ENCODE measurements around the gene ANGPTL4.
"Not testable (repeated sequence)": the region's sequence is repeated elsewhere in the genome, so short reads cannot be mapped to it uniquely, and the experiment has no call there.

ANGPTL4 gene

DNA sequence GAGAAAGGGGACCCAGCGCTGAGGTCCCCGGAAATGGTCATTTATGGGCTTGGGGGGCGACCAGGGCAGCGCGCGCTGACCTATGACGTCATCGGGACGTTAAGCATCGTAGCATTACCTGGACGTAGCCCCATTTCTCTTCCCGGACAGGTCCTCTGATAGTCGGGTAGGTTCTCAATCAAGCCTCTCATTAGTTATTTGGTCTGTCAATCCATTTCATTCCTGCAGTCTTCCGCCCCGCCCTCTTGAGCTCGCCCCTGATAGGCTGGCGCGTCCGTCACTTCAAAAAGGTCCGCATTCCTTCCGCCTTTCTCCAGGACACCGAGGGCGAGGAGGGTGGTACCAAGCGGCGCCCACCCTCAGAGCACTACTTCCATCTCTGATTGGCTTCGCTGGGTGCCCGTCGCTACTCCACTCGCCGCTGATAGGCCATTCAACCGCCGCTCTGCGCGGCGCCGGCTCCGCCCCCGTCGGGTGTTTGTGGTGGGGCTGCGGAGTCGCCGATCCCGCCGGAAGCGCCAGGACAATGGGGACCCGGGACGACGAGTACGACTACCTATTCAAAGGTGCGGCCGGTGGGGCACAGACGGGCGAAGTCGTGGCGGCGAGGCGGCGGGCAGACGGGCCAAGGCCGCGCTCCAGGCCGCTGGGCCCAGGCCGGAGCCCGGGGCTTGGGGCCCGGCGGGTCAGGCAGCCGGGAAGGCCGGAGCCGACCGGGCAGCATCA is 26.1 kb downstream of the ANGPTL4 start, which contains the start of gene RAB11B:
Gene RAB11B, plus strand, starts transcription at position 470 of the 726 bp plus-strand sequence. Its CDS starts 57 bp downstream, at position 527.
- DNase-seq (ENCODE audit: low read depth) = peak; percentile 97

DNA sequence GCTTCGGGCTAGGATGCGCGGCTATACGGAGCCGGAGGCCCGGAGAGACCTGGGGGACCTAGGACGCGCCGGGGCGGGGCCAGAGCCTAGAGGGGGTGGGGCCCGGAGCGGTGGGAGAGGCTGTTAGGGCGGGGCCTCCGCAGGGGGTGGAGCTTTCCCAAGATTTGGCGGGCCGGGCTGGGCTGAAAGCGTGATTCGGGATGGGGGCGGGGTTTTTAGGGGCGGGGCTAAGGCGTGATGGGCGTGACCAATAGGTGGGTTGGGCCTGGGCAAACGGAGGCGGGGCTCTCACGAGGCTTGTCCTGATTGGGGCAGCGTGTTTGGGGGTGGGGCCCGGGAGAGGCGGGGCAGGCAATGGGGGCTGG is 26.6 kb downstream of the ANGPTL4 start:
- DNase-seq (ENCODE audit: low read depth) = peak; percentile 62

DNA sequence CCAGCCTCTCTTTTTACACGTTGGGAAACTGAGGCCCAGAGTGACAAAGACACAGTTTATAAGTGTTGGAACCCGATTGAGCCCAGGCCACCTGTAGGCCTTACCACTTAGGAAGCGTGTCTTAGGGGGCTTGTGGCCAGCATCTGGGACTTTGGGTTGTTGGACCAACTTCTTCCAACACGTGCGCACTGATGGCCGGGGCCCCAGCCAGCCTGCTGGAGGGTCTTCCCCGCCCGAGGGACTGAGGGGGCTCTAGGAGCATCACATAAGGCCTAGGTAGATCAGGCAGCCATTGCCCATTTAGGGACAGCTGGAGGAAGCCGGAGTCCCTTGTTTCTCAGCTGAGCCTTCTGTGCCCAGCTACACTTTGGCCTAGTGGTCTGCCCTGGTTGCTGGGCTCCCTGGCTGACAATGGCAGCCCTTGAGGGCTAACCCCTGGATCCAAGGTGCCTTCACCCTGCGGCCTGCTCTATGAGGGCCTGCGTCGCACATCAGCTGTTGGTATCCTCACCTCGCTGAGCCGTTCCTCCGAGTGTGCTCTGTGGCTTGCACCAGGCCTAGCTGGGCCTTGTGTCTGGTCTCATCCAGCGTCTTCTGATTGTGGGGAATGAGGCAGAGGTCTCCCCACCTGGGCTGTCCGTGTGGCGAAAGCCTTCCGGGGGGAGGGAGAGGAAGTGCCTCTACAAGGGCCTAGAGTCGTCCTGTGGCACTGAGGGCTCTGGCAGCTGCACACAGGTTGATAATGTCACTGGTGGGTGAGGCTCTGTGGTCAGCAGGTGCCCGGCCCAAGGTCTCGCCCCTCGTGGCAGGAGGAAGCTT is 27.5 kb downstream of the ANGPTL4 start:
- DNase-seq (ENCODE audit: low read depth) = no peak

DNA sequence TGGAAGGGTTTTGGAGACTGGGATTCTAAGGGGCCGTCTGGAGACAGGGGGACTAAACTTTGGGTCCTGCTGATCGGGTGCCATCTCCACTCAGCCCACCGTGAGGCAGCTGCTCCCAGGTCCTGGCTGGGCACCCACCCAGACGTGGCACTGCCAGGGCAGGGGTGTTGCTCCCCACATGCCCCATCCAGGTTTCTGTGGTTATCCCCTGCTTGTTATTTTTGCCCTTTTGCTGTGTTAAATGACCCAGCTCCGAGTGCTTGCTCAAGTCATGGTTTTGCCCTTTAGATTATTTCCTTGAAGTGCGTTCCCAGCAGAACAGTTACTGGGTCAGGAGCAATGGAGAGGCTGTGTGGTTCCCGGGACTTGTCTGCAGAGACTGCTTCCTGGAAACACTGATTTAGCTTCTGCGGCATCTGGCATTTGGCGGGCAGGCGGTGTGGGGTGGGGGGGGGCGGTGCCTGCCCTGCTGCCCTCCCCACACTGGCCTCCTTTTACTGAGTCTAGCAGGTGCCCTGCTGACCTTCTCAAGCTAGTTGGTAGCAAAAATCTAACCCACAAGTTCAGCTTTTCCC is 28.1 kb downstream of the ANGPTL4 start:
- DNase-seq (ENCODE audit: low read depth) = no peak

DNA sequence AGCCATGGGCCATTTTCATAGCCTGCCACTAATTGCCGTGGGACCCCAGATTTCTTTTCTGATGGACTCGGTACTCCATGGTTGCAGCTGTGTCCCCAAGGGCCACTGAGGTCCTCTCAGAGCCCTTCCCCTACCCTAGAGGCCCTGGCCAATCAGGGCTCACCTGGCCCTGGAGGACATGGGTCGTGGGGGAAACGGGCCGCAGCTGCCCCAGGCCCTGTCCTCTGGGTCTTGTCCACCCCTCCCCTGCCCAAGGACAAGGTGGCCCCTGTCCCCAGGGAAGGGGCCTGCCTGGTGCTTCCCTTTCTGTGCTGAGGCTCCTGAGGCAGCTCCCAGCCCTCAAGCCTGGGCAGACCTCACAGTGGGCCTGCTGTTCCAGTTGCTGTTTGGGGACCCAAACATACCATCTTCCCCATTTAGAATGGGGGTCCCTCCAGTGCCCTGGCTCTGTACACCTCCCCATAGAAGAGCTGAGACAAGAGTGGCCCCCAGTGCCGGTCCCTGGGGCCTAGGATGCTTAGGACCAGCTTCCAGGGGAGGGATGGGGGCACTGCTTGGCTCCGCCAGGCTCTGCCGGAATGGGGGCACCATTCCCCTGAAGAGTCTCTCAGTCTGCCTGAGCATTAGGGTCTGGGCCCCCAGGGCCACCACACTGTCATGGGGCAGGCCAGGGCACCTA is 29.4 kb downstream of the ANGPTL4 start:
- DNase-seq (ENCODE audit: low read depth) = no peak

DNA sequence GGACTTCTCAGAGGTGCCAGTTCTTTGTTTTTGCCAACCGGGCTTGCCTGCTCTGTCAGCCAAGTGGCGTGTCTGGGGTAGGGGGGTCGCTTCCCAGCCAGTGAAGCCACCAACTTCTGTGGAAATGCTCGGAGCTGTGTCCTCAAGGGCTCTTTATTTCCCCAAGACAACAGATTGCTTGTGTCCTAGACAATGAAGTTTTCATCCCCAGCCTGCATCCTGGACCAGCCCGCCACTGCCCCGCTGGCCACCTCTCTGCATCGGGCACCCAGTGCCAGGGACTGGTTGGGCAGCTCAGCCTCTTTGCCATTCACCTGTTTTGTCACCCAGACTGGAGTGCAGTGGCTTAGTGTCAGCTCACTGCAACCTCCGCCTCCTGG is 29.9 kb downstream of the ANGPTL4 start:
- DNase-seq (ENCODE audit: low read depth) = no peak

DNA sequence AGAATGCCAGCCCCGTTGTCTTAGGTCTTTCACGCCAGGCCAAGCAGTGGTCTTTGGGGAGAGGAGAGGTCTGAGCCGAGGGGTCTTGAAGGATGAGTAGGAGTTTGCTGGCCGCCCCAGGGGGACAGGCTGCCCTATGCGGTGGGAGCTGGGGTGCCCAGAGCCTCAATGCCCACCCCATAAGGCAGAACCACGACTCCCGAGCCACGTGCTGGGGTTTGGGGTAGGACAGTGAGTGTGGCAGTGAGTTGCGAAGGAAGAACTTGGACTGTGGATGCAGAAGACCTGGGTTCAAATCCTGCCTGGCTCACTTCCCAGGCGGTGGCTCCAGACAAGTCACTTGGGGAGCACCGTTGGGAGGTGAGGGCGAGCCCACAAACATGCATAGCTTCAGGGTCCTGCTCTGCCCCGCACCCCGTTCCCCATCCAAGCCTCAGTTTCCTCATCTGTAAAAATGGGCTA is 31.7 kb downstream of the ANGPTL4 start:
- DNase-seq (ENCODE audit: low read depth) = no peak

DNA sequence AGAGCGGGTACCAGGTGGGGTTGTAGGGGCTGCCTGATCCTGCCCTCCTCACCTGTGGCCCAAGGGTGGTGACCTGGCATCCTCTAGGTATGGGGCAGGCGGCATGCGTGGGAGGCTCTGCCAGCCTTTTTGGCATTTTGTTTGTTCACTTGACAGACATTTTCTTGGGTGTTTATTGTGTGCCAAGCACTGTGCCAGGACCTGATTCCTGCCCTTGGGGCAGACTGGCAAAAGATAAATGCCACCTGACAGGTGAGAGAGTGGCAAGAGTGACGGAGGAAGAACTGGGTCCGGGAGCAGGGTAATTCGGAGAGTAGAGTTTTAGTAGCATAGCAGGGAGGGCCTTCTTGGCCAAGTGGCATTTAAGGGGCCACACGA is 32.2 kb downstream of the ANGPTL4 start:
- DNase-seq (ENCODE audit: low read depth) = no peak

DNA sequence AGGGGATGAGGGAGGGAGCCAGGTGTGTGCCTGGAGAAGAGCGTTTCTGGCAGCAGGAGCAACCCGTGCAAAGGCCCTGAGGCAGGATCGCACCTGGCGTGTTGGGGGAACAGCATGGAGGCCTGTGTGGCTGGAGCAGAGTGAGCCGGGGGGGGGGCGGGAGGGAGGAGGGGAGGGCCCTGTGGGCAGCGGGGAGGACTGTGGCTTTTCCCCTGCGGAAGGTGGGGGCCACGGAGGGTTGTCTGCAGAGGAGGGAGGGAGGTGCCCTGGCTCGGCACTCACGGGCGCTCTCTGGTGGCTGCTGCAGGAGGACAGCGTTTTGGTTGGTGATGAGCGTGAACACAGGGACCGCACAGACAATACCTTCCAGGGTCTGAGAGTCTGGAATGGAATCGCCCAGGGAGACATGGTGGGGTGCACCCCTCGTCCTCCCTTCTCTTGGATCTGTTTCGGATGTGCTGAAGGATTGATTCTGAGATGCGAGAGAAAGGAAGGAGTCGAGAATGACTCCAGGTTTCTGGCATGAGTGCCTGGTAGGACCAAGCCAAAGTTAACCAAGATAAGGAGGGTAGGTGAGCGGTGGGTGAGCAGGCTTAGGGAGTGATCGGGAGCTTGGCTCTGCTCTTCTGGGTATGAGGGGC is 32.7 kb downstream of the ANGPTL4 start:
- no peak for DNase-seq (ENCODE audit: low read depth)

DNA sequence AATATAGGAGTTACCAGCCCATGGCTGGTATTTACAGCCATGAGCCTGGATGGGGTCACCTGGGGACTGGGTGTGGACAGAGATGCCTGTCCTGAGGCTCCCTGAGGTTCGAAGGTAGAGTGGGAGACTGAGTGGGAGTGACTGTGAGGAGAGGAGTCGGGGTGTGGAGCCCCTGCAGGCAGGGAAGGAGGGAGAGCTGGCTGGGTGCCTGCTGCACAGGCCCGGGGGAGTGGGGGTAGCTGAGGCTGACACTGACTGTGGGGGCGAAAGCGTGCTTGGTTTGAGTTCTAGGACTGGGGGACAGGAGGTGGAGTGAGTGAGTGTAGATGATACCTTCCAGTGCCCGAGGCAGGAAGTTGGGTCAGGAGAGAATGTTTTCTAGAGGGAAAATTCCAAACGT is 33.3 kb downstream of the ANGPTL4 start:
- no peak for DNase-seq (ENCODE audit: low read depth)

DNA sequence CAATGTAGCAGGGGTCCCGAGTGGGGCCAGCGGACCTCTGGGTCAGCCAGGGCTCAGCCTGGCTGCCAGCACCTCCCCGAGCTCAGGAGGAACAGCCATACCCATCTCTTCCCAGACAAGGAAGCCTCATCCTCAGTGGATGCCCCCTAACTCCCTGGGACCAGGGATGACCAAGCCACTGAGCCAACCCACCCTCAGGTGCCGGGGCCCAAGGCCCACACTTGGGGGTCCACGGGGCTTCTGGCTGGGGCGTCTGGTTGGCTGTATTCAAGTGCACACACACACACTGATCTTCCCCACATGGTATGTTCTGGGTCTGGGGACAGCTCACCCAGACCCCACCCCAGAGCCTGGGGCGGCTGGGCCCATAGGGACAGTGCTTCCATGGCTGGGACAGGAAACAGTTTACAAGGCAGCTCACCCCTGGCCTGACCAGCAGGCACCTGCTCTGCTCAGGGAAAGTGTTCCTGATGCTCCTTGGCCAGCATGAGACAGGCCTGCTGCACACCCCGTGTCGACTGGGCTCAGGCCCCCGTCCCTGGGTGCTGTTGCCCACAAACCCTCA is 33.9 kb downstream of the ANGPTL4 start:
- no peak for DNase-seq (ENCODE audit: low read depth)

DNA sequence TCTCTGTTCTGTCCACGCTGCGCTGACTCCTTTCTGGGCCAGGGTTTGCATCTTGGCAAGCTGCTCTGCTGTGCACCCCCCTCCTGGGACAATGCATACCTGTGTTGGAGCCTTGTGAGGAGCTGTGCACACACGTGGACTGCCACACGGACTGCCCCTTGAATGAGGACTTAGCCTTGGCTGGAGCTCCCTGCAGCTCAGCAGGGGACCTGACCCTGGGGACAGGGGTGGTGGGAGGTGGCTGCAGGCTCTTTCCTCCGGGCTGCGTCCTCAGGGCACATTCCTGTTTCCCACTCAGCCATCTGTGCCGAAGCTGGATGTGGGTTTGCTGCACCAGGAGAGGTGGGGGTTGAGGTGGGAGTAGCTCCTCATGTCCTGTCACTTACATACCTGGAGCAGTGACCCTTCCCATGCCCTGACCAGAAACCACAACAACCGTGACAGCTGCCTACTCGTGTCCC is 34.4 kb downstream of the ANGPTL4 start:
- no peak for DNase-seq (ENCODE audit: low read depth)

DNA sequence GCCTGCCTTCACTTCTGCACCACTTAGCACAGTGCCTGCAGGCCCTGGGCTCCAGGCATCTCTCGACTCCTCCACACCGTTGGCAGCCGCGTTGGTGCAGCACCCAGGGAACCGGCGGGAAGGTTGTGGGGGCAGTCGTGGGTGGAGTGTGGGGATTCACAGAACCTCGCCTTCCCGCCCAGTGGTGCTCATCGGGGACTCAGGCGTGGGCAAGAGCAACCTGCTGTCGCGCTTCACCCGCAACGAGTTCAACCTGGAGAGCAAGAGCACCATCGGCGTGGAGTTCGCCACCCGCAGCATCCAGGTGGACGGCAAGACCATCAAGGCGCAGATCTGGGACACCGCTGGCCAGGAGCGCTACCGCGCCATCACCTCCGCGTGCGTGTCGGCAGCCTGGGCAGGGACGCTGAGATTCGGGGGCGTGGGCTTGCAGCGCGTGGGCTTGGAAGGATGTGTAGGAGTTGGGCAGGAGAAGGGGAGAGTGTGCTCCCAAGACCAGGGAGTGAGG is 35.8 kb downstream of the ANGPTL4 start:
- no peak for DNase-seq (ENCODE audit: low read depth)

DNA sequence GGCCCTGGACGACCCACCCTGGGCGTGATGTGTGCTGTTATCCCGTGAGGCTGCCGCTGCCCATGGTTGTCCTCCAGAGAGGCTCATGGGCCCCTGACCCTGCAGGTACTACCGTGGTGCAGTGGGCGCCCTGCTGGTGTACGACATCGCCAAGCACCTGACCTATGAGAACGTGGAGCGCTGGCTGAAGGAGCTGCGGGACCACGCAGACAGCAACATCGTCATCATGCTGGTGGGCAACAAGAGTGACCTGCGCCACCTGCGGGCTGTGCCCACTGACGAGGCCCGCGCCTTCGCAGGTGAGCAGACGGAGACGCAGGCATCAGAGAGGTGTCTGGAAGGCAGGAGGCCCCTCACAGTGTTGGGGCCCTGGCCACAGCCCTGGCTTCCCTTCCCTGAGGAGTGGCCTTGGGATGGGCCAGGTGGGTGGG is 38.0 kb downstream of the ANGPTL4 start:
- no peak for DNase-seq (ENCODE audit: low read depth)

DNA sequence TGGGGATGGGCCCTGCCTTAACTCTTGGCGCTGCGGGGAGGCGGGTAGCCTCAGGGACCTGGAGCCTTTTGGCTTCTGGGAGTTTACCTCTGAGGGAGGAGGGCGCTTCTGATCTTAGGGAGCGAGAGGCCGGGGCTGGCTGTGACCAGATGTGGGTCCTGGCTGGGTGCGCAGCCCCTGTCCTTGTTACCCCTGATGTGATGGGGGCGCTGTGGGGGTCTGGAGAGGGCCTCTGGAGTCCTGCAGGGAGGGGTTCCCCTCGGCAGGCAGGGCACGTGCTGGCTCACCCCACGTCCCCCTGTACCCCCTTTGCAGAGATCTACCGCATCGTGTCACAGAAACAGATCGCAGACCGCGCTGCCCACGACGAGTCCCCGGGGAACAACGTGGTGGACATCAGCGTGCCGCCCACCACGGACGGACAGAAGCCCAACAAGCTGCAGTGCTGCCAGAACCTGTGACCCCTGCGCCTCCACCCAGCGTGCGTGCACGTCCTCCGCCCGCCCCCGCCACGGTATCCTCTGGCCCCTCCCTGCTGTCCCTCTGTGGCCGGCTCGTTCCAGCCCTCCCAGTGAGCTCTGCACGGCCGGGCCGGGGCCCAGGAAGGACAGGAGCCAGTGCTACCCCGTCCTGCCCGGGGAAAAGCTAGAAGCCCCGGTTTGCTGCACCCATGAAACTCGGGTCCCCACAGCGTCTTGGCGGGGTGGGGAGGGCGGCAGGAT is 39.3 kb downstream of the ANGPTL4 start:
- no peak for DNase-seq (ENCODE audit: low read depth)

DNA sequence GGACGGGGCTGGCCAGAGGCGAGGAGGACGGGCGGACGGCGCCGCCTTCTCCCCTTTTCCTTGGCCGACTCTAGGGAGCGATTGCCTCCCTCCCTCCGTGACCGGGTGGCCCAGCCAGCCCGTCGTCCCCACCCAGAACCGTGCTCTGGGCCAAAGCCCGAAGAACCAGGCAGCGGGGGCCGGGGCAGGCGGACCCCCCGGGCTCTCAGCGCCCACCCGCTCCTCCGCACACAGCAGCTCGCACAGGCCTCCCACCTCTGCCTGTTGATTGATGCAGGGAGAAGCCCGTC is 39.8 kb downstream of the ANGPTL4 start:
- no peak for DNase-seq (ENCODE audit: low read depth)

DNA sequence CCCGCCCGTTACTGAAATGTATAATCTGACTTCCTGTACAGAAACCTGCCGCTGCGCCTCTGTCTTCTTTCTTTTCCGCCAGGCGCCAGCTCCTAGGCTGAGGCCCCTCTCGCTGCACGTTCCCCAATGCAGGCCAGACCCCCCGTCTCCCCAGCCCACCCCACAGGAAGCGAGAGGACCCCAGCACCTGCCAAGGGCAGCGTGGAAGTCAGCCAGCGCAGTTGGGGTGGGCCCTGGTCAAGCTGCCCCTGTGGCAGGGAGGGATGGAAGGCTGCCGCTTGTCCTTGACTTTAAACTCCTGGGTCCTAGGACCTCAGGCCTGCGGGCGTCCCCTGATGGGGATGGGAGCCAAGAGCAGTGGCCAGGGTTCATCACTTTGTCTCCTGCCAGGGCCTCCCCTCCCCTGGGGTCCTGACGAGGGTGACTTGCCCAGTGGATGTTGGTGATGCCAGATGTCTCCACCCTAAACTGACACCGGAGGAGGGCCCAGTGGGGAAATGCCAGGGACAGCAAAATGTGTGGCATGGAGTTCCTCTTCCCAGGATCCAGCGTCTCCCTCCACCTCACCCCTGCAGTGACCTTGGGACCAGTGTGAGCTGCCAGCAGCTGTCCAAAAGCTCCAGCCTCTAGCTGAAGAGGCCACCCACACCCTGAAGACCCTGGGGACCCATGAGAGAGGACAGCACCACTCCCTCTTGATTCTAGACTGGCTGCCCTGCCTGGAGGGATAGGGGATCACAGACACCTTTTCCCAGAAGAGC is 40.6 kb downstream of the ANGPTL4 start:
- no peak for DNase-seq (ENCODE audit: low read depth)

DNA sequence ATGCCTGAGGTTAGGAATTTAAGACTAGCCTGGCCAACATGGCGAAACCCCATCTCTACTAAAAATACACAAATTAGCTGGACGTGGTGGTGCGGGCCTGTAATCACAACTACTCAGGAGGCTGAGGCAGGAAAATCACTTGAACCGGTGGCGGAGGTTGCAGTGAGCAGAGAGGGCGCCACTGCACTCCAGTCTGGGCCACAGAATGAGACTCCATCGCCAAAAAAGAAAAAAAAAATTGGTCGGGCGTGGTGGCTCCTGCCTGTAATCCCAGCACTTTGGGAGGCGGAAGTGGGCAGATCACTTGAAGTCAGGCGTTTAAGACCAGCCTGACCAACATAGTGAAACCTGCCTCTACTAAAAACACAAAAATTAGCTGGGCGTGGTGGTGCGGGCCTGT is 46.8 kb downstream of the ANGPTL4 start:
- DNase-seq (ENCODE audit: low read depth) = not testable (repeated sequence)

DNA sequence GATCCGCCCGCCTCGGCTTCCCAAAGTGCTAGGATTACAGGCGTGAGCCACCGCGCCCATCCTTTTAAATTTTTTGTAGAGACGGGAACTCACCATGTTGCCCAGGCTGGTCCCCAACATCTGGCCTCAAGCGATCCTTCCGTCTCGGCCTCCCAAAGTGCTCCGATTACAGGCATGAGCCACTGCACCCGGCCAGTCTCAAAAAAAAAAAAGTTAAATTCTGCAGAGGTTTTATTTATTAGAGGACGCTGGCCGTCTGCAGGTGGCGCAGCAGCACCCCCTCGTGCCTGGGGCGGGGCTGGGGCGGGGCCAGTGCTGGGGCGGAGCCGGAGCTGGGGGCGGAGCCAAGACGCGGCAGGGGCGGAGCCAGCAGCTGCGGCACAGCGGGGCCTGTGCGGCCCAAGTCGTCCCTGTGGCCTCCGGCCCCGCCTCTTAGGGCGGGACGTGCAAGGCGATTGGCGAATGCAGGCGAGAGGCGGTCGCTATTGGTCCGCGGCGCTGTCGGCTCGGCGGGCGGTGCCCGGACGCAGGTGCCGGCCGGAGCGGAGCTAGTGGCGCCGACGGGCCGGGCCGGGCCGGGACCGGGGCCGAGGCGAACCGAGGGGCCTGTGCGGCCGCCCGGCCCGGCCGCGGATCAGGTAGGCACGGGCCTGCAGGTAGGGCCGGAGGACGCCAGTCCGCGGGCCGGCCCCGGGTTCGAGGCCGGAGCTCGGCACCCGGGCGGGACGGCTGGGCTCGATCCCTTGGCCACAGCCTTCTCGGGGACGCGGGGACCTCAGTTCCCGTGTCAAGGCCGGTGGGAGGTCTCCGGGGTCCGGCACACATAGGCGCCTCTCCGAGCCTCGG is 49.1 kb downstream of the ANGPTL4 start, which contains the start of gene MARCHF2:
Gene MARCHF2, plus strand, starts transcription at position 523 of the 846 bp plus-strand sequence. CDS start 8,536 bp downstream, outside the sequence.
- peak; percentile 73 for DNase-seq (ENCODE audit: low read depth)

All from HS-27A (cell line).